HG03469 (cell line): ENCODE results near the gene FAM221B.

ENCODE experiments used
- ATAC-seq: cut with Tn5 transposase; IDR thresholded peaks from one replicate; pipeline ENCODE4 v1.9.1; 2021; ENCODE audit warnings: mild to moderate bottlenecking, moderate library complexity, moderate number of reproducible peaks; ENCODE audit not compliant: unreplicated experiment

The FAM221B gene

GRCh38 chr9:35847792-35848572 is 19.4 kb upstream of the FAM221B start:
- ATAC-seq, result peak; percentile 64

GRCh38 chr9:35845824-35846771 is 17.6 kb upstream of the FAM221B start:
- no peak for ATAC-seq

- ATAC-seq, result no peak
These were observed 16.2 kb upstream of the FAM221B start for GRCh38 chr9:35844628-35845270.

- ATAC-seq, result no peak
These were observed 14.3 kb upstream of the FAM221B start for GRCh38 chr9:35842795-35843194.

- no peak for ATAC-seq
These were observed 13.7 kb upstream of the FAM221B start for GRCh38 chr9:35842020-35842745.

GRCh38 chr9:35841645-35841900 is 13.0 kb upstream of the FAM221B start:
- ATAC-seq, result no peak

GRCh38 chr9:35840881-35841644 is 12.5 kb upstream of the FAM221B start:
- no peak for ATAC-seq

- ATAC-seq, result no peak
These were observed 11.4 kb upstream of the FAM221B start for GRCh38 chr9:35839926-35840325.

GRCh38 chr9:35836595-35836994 is 8.1 kb upstream of the FAM221B start:
- no peak for ATAC-seq

- no peak for ATAC-seq
These were observed 7.2 kb upstream of the FAM221B start for GRCh38 chr9:35835766-35836165.

- ATAC-seq, result no peak
These were observed 6.7 kb upstream of the FAM221B start for GRCh38 chr9:35835216-35835632.

- ATAC-seq, result no peak
These were observed 6.0 kb upstream of the FAM221B start for GRCh38 chr9:35834260-35835215.

GRCh38 chr9:35832814-35833213 is 4.3 kb upstream of the FAM221B start:
- ATAC-seq, result no peak

- no peak for ATAC-seq
These were observed 2.5 kb upstream of the FAM221B start for GRCh38 chr9:35831040-35831439.

- no peak for ATAC-seq
These were observed 1.2 kb upstream of the FAM221B start for GRCh38 chr9:35829764-35830096.

GRCh38 chr9:35829084-35829763 is 692 bp upstream of the FAM221B start, which contains the start of gene TMEM8B:
Gene TMEM8B (plus strand): TSS chr9:35829228. CDS start chr9:35829448, 220 bp downstream.
- no peak for ATAC-seq

- no peak for ATAC-seq
These were observed 1.0 kb downstream of the FAM221B start for GRCh38 chr9:35827486-35827885.

GRCh38 chr9:35826071-35826701 is 2.3 kb downstream of the FAM221B start:
- peak; percentile 48 for ATAC-seq
